Measurements from ENCODE around the gene CYSTM1.

- TF ChIP-seq CTCF (IDR thresholded peaks at IDR 0.05; ENCODE audit: low read depth, low read length) (no peak), POLR2A (IDR thresholded peaks at IDR 0.05; ENCODE audit: extremely low read depth, insufficient read length) (no peak), MAX (IDR thresholded peaks at IDR 0.05; ENCODE audit: low read depth, low read length) (no peak), MYC (IDR thresholded peaks at IDR 0.05; ENCODE audit: low read depth, low read length) (no peak)
Measured at GRCh38 chr5:140142246-140142645, 32.7 kb upstream of the CYSTM1 start.

Measured in NB4 (cell line).